ENCODE measurements around the gene TMEM100.

Gene TMEM100

GRCh38 chr17:55743103-55743679, 20.5 kb upstream of the TMEM100 start:
- no peak for DNase-seq

- DNase-seq = no peak
Observed at GRCh38 chr17:55742272-55743102, 19.8 kb upstream of the TMEM100 start.

GRCh38 chr17:55741356-55741700, 18.7 kb upstream of the TMEM100 start:
- no peak for DNase-seq

- DNase-seq = no peak
Observed at GRCh38 chr17:55740511-55741355, 18.1 kb upstream of the TMEM100 start.

GRCh38 chr17:55737976-55738501, 15.4 kb upstream of the TMEM100 start:
- no peak for DNase-seq

- peak; percentile 48 for DNase-seq
Observed at GRCh38 chr17:55735731-55736405, 13.2 kb upstream of the TMEM100 start.

- DNase-seq = no peak
Observed at GRCh38 chr17:55734128-55734781, 11.6 kb upstream of the TMEM100 start.

- DNase-seq = no peak
Observed at GRCh38 chr17:55731586-55732250, 9.1 kb upstream of the TMEM100 start.

- DNase-seq = no peak
Observed at GRCh38 chr17:55730808-55731207, 8.1 kb upstream of the TMEM100 start.

- no peak for DNase-seq
Observed at GRCh38 chr17:55730380-55730779, 7.7 kb upstream of the TMEM100 start.

GRCh38 chr17:55729484-55729883, 6.8 kb upstream of the TMEM100 start:
- no peak for DNase-seq

GRCh38 chr17:55728833-55729232, 6.2 kb upstream of the TMEM100 start:
- DNase-seq = no peak

GRCh38 chr17:55728361-55728760, 5.7 kb upstream of the TMEM100 start:
- no peak for DNase-seq

GRCh38 chr17:55727920-55728319, 5.3 kb upstream of the TMEM100 start:
- DNase-seq = no peak

- DNase-seq = no peak
Observed at GRCh38 chr17:55727275-55727674, 4.6 kb upstream of the TMEM100 start.

- DNase-seq = no peak
Observed at GRCh38 chr17:55726440-55726839, 3.8 kb upstream of the TMEM100 start.

GRCh38 chr17:55723488-55723848, 804 bp upstream of the TMEM100 start:
- DNase-seq = no peak

GRCh38 chr17:55722016-55722736, 488 bp downstream of the TMEM100 start:
- no peak for DNase-seq

- no peak for DNase-seq
Observed at GRCh38 chr17:55720919-55721836, 1.5 kb downstream of the TMEM100 start.
